ENCODE measurements around the gene SERPIND1. TPM values are rescaled to one million over a fixed set of nuclear protein-coding genes. Genes with fewer than 3 reads are reported as not detected.

The SERPIND1 gene
- total RNA-seq, 2 donors from 2014 or later = not detected

DNA sequence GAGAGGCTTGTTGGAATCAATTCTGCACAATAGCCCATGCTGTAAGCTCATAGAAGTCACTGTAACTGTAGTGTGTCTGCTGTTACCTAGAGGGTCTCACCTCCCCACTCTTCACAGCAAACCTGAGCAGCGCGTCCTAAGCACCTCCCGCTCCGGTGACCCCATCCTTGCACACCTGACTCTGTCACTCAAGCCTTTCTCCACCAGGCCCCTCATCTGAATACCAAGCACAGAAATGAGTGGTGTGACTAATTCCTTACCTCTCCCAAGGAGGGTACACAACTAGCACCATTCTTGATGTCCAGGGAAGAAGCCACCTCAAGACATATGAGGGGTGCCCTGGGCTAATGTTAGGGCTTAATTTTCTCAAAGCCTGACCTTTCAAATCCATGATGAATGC, 13.3 kb downstream of the SERPIND1 start:
- 97 to 98% methylated on average over 4 of the region's 4 CpGs for WGBS, 2 donors
- Histone ChIP-seq H3K4me3 (no peak overlapping the region), H3K27ac (no peak overlapping the region), H3K9me3 (no peaks in the 10 kb centered on the region), H3K4me1 (peaks cover 15% of the 10 kb centered on the region), H3K27me3 (no peaks in the 10 kb centered on the region), H3K36me3 (replicated peaks in 1 of 2; ENCODE audit: insufficient read depth in 1 of 2, low read depth in 2 of 2) (no peaks in the 10 kb centered on the region)
- intact Hi-C loops (cut with DNase I) = no loop called here
- TF ChIP-seq POLR2A (IDR thresholded peaks at IDR 0.05) = no peak
- TF ChIP-seq, protein P1, sequence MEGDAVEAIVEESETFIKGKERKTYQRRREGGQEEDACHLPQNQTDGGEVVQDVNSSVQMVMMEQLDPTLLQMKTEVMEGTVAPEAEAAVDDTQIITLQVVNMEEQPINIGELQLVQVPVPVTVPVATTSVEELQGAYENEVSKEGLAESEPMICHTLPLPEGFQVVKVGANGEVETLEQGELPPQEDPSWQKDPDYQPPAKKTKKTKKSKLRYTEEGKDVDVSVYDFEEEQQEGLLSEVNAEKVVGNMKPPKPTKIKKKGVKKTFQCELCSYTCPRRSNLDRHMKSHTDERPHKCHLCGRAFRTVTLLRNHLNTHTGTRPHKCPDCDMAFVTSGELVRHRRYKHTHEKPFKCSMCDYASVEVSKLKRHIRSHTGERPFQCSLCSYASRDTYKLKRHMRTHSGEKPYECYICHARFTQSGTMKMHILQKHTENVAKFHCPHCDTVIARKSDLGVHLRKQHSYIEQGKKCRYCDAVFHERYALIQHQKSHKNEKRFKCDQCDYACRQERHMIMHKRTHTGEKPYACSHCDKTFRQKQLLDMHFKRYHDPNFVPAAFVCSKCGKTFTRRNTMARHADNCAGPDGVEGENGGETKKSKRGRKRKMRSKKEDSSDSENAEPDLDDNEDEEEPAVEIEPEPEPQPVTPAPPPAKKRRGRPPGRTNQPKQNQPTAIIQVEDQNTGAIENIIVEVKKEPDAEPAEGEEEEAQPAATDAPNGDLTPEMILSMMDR (IDR thresholded peaks at IDR 0.05) = no peak
- ATAC-seq (no peak), DNase-seq (no peak)

DNA sequence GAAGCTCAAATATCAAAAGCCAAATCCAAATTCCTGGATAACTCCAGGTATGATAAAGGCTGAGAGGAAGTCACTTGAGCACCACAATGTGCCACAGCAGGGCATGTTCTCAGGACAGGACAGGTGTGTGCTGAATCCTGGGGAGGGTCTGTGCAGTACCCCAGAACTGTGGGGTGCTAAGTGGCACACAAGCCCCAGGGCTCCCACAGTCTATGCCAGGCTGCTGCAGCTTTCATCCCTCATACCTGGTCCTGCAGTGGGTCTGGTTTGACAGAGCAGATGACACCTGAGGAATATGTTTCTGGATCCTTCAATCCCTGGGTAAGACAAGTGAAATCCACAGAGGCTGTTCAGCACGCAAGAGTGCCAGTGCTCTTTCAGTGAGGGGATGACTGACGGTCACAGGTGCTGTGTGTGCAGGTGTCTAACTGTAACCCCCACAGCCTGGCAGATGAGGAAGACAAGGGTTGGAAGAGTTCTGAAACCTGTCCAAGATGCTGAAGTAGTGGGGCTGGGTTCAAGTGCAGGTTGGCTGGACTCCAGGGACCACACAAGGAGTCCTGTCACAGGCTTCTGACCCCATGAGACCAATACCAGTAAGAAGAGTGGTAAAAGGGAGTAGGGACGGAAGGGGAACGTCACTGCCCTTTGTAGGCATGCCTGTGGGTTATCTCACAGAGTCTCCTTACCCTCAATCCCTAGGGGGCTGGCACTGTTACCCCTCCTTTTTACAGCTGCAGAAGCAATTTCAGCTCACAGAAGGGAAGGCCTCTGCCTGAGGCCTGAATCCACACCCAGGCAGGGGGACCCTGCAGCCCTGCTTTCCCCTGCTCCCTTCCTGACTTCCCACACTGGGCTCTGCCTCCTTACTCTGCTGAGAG, 14.1 kb downstream of the SERPIND1 start:
- H3K27ac ChIP-seq = no peak overlapping the region
- ATAC-seq (no peak), DNase-seq (no peak)
- TF ChIP-seq, protein P1 (IDR thresholded peaks at IDR 0.05) = no peak
- no peak for TF ChIP-seq POLR2A (IDR thresholded peaks at IDR 0.05)
- H3K9me3 ChIP-seq = no peaks in the 10 kb centered on the region
- intact Hi-C loops (cut with DNase I) = no loop called here
- peaks cover 15% of the 10 kb centered on the region for H3K4me1 ChIP-seq
- no peak overlapping the region for H3K4me3 ChIP-seq
- H3K36me3 ChIP-seq (replicated peaks in 1 of 2; ENCODE audit: insufficient read depth in 1 of 2, low read depth in 2 of 2) = peaks cover 0 to 3% of the 10 kb centered on the region in 2 donors
- WGBS, 2 donors = 88 to 89% methylated on average over 2 to 4 of the region's 4 CpGs
- no peaks in the 10 kb centered on the region for H3K27me3 ChIP-seq

DNA sequence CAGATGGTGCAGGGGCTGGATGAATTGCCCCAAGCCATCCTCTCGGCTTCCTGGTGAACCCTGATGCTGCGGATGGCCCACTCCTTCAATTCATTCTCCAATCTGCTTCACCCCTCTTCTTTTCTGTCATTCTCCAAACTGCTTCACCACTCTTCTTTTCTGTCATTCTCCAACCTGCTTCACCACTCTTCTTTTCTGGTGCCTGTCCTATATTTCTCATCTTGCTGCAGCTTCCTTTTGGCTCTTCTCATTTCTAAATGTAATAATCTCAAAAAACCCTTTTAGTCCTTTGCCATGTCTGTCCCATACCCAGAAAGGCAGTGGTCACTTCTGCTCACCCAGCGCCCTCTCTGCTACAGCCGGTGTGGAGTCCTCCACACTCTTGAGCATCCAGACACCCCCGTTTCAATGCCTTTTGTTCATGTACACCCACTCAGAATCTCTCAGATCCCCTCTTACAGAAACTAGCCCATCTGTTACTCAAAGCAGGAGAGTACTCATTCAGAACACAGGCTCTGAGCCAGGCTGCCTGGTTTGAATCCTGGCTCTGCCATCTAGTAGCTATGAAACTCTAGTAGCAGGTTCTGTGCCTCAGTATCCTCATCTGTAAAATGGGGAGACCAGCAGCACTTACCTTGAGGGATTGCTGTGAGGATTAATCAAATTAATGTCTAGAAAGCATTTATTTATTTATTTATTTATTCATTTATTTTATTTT, 14.9 kb downstream of the SERPIND1 start:
- ATAC-seq (no peak), DNase-seq (no peak)
- H3K27ac ChIP-seq = no peak overlapping the region
- intact Hi-C loops (cut with DNase I) = no loop called here
- no peak for TF ChIP-seq POLR2A (IDR thresholded peaks at IDR 0.05)
- TF ChIP-seq, protein P1 (IDR thresholded peaks at IDR 0.05) = no peak
- WGBS, 2 donors = 92 to 96% methylated on average over 5 of the region's 5 CpGs
- H3K9me3 ChIP-seq = no peaks in the 10 kb centered on the region
- H3K36me3 ChIP-seq (replicated peaks in 1 of 2; ENCODE audit: insufficient read depth in 1 of 2, low read depth in 2 of 2) = peaks cover 0 to 3% of the 10 kb centered on the region in 2 donors
- no peak overlapping the region for H3K4me3 ChIP-seq
- H3K4me1 ChIP-seq = peaks cover 19% of the 10 kb centered on the region
- H3K27me3 ChIP-seq = no peaks in the 10 kb centered on the region

DNA sequence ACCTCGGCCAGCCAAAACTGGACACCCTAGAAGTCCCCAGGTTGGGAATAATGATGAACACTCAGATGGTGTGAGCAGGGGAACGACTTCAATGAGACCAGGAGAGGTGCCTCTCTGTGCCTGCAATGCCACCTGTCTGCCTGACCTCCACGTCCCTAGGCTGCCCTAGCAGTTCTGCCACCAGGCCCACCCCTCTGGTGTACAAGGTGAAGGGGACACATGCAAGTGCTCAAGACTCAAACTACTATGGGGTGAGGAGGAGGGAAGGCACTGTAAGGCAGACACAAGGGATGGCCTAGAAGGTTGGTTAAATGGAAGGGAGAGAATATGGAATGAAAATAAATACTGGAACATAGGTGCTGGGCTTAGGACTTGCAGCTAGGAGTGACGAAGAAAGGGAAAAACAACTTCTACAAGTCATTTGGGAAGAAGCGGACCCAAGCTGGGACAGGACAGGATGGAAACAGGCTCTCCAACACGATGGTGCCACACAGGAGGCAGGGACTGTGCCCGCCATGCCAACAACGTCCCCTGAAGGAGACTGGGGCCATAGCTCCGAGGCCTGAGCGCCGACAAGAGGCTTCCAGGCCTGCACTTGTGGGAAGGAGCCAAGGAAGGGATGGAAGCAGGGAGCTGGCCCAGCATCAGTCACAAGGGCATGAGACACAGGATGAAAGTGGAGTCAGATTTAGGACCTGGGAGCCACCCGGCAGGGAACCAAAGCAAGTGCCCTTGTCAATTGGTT, 18.5 kb downstream of the SERPIND1 start:
- Histone ChIP-seq H3K27me3 (no peaks in the 10 kb centered on the region), H3K36me3 (replicated peaks in 1 of 2; ENCODE audit: insufficient read depth in 1 of 2, low read depth in 2 of 2) (peaks cover 0 to 14% of the 10 kb centered on the region in 2 donors), H3K27ac (no peak overlapping the region), H3K4me1 (peaks cover 6% of the 10 kb centered on the region), H3K9me3 (no peaks in the 10 kb centered on the region), H3K4me3 (no peak overlapping the region)
- no peak for ATAC-seq
- intact Hi-C loops (cut with DNase I) = no loop called here
- no peak for DNase-seq
- no peak for TF ChIP-seq POLR2A (IDR thresholded peaks at IDR 0.05)
- TF ChIP-seq, protein P1 (IDR thresholded peaks at IDR 0.05) = no peak
- 94 to 95% methylated on average over 12 of the region's 12 CpGs for WGBS, 2 donors
